ENCODE data around the gene ZNF35. TPM values are rescaled to one million over a fixed set of nuclear protein-coding genes. Genes with fewer than 3 reads are reported as not detected.
A peak's percentile ranks its signal among the peaks of the same experiment; 100 is the strongest.
"Not testable (repeated sequence)": the region's sequence is repeated elsewhere in the genome, so short reads cannot be mapped to it uniquely, and the experiment has no call there.

The ZNF35 gene
- total RNA-seq, result 11.6 and 12.0 TPM in 2 replicates

DNA sequence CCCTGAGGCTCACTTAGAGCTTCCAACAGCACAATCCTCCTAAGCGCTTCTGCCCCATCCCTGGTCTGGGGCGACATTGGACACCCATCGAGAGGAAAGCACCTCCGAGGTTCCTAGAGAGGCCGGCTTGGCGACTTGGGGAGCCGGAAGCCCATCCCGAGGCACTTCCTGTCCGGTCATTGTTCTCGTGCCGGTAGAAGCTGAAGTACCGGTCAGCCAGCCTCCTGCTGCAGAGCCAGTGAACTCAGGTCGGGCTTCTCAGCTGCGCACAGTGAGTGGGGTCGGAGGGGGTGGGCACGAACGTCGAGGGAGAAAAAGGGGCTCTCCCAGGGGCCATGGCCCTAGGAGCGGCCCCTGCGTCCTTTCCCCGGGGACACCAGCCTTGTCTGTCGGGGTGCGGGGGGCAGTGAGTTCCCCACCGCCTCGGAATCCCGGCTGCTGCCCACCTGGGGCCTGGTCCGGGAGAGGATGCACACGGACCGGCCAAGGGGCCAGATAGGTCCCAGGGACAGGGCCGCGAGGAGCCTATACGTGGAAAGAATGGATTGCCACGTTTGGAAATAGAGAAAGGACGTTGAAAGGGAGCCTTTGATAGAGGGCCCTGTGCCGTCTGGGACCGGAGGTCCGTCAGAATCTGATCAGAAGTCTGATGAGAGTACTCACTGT lies at the start of gene ZNF35:
ZNF35 (plus strand) TSS at position 169 of the 666 bp plus-strand sequence. CDS start 2,336 bp downstream, outside the sequence.
- DNase-seq (ENCODE audit: extremely low read depth, low read depth, low spot score), result peak; percentile 60

GRCh38 chr3:44601749-44602148 lies 46.8 kb upstream of the ZNF35 start:
- DNase-seq (ENCODE audit: extremely low read depth, low read depth, low spot score), result no peak

DNA sequence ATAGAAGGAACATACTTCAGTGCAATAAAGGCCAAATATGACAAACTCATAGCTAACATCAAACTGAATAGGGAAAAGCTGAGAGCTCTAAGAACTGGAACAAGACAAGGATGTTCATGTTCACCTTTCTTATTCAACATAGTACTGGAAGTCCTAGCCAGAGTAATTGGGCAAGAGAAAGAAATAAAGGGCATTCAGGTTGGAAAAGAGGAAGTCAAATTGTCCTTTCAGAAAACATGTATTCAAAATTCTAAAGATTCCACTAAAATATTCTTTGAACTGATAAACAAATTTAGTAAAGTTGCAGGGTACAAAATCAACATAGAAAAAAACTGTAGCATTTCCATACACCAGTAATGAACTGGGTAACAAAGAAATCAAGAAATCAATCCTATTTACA lies 35.9 kb upstream of the ZNF35 start:
- DNase-seq (ENCODE audit: extremely low read depth, low read depth, low spot score), result no peak

DNA sequence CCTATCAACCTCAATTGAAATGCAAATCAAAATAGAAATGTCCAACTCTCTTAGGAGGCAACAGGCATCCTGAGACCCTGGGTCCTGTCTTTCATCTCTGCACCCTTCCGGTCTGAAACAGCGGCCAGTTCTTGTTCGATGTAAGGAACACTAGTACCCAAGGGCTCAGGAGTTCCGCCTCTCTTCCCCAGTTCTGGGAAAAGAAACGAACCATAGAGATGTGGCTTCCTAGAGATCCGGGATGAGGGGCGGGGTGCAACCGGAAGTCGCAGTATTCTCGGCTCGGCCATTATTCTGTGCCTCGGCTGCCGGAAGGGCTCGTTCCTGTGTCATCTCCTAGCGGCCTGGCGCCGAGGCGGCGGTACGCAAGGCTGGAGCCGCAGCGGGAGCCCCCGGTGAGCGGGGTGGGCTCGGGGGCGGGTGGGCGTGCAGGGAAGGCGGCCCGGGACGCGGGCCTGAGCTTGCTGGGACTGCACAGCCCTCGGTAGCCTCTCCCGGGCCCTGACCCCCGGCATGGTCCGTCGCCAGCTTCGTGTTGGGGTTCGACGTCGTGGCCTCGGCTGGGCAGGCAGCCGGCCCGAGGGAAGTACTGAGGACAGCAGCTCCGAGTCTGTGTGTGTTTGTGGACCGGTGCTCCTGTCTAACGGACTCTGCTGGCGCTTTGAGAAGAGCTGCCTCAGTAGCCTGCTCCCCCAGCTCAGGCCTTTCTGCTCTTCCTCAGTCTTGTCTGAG lies 23.6 kb upstream of the ZNF35 start, which contains the start of gene ZNF197:
ZNF197 (plus strand) TSS at position 288 of the 732 bp plus-strand sequence. CDS start 4,119 bp downstream, outside the sequence.
- DNase-seq (ENCODE audit: extremely low read depth, low read depth, low spot score), result no peak

GRCh38 chr3:44628716-44629115 lies 19.8 kb upstream of the ZNF35 start:
- no peak for DNase-seq (ENCODE audit: extremely low read depth, low read depth, low spot score)

DNA sequence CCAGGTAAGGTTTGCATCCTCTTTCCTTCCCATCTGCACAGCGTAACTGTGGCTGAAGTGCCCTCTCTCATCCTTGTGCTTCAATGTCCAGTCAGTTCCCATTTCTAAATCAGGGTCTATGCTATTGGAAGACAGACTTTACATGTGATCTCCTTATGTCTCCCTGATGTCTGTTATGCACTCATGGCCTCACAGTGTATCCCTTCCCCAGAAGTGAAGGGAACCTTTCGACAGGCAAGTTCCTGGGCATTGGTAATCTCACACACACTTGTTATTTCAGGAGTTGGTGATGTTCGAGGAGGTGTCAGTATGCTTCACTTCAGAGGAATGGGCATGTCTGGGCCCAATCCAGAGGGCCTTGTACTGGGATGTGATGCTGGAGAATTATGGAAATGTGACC lies 16.3 kb upstream of the ZNF35 start:
- DNase-seq (ENCODE audit: extremely low read depth, low read depth, low spot score), result no peak

DNA sequence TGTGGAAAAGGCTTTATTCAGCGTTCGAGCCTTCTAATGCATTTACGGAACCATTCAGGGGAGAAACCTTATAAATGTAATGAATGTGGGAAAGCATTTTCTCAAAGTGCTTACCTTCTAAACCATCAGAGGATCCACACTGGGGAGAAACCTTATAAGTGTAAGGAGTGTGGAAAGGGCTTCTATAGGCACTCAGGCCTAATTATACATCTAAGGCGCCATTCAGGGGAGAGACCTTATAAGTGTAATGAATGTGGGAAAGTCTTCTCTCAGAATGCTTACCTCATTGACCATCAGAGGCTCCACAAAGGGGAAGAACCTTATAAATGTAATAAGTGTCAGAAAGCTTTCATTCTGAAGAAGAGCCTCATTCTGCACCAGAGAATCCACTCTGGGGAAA lies 6.2 kb upstream of the ZNF35 start:
- no peak for DNase-seq (ENCODE audit: extremely low read depth, low read depth, low spot score)

DNA sequence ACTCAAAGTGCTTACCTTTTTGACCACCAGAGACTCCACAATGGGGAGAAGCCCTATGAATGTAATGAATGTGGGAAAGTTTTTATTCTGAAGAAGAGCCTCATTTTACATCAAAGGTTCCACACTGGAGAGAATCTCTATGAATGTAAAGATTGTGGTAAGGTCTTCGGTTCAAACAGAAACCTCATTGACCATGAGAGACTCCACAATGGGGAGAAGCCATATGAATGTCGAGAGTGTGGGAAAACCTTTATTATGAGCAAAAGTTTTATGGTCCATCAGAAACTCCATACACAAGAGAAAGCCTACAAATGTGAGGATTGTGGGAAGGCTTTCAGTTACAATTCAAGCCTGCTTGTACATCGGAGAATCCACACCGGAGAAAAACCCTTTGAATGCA lies 5.5 kb upstream of the ZNF35 start:
- DNase-seq (ENCODE audit: extremely low read depth, low read depth, low spot score), result no peak

DNA sequence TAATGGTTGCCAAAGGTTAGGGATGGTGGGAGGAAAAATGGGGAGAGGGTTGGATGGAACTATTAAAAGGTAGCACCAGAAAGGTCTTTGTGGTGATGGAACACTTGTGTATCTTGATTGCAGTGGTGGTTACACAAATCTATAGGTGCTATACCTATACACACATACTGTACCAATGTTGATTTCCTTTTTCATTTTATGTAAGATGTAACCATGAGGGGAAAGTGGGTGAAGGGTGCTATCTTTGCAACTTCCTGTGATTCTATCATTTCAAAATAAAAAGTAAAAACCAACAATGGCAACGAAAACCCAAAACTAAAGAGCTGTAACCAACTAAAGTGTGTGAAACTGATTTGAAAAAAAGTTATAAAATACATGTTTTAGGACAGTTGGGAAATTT lies 761 bp upstream of the ZNF35 start:
- no peak for DNase-seq (ENCODE audit: extremely low read depth, low read depth, low spot score)

- DNase-seq (ENCODE audit: extremely low read depth, low read depth, low spot score), result no peak
Observed at GRCh38 chr3:44649709-44650108, 1.2 kb downstream of the ZNF35 start.

DNA sequence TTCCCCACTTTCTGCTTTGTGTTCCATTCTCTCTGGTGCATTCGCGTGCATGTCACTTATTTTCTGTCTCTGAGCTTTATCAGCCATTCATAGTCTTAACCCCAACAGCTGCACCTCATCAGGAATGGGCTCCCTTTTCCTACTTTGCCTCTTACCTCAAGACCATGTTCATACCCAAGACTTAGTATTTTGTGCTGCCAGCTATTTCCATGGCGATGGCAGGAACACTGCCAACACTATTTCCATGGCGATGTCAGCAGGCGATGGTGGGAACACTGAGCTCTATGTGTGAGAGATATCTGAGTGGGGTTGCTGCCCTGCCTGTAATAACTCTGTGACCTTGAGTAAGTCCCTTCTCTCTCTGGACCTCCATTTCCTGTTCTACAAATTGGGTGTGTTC lies 5.5 kb downstream of the ZNF35 start:
- DNase-seq (ENCODE audit: extremely low read depth, low read depth, low spot score), result no peak

GRCh38 chr3:44659015-44659414 lies 10.5 kb downstream of the ZNF35 start:
- DNase-seq (ENCODE audit: extremely low read depth, low read depth, low spot score), result no peak

GRCh38 chr3:44659434-44659833 lies 10.9 kb downstream of the ZNF35 start:
- no peak for DNase-seq (ENCODE audit: extremely low read depth, low read depth, low spot score)

GRCh38 chr3:44661189-44661588 lies 12.7 kb downstream of the ZNF35 start:
- no peak for DNase-seq (ENCODE audit: extremely low read depth, low read depth, low spot score)

DNA sequence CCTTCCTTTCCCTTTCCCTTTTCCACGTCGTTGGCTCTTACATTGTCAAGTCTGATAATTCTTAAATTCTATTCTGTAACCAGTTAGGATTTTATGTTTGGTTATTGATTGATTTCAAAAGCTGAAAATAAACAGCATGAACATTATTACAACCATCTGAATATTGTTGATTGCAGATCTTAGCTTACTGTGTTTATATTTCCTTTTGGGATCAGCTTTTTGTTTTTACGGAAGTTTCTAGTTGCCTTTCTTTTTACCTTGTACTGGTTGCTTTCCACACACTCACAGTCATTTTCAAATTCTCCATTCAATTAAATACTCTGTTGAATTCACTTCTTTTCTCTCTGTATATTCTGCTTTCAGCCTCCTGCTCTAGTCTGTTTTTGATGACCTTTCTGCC lies 16.6 kb downstream of the ZNF35 start:
- DNase-seq (ENCODE audit: extremely low read depth, low read depth, low spot score), result no peak

GRCh38 chr3:44666346-44666745 lies 17.8 kb downstream of the ZNF35 start:
- no peak for DNase-seq (ENCODE audit: extremely low read depth, low read depth, low spot score)

DNA sequence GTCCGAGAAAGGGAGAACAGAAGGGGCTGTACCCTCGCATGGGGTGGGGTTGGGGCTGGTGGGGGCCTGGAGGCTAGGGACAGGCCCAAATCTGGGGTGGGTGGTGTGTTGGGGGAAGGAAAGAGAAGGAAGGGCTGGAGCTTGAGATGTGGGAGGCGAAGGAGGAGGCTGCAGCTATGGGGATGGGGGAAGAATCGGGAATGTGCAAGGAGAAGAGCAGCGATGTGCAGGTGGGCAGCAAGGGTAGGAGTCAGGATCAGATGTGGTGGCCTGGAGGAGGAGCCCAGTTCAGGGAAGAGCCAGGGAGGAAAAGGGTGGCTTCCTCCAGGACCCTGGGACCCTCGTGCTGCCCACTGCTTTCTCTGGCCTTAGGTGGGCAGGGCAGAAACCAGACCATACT lies 21.2 kb downstream of the ZNF35 start:
- DNase-seq (ENCODE audit: extremely low read depth, low read depth, low spot score), result no peak

- not testable (repeated sequence) for DNase-seq (ENCODE audit: extremely low read depth, low read depth, low spot score)
Observed at GRCh38 chr3:44673466-44673865, 24.9 kb downstream of the ZNF35 start.

GRCh38 chr3:44674211-44674610 lies 25.7 kb downstream of the ZNF35 start:
- DNase-seq (ENCODE audit: extremely low read depth, low read depth, low spot score), result no peak

- DNase-seq (ENCODE audit: extremely low read depth, low read depth, low spot score), result no peak
Observed at GRCh38 chr3:44678480-44679116, 30.1 kb downstream of the ZNF35 start.

DNA sequence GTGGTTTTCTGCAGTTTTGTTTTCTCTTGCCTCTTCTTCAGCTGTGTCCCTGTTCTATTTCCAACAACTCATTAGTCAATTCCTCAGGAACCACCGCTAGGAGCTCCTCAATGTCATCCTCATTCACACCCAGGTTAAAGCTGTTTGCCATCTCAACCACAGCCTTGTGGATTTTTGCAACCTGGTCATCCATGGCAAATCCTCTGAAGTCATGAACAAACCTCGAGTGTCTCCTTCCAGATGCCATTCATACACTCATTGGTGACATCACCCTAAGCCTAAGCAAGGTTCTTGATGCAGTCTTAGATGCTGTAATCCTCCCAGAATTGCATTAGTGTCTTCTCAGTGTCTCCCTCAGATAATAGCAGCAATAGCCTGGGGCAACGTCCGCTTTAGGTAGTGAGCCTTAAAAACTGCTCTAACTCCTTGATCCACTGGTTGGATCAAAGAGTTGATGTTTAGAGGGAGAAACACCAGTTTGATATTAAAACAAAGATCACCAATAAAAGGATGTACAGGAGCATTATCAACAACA lies 32.5 kb downstream of the ZNF35 start:
- no peak for DNase-seq (ENCODE audit: extremely low read depth, low read depth, low spot score)

Measured in glomerular endothelial cell (primary cell).